ENCODE results near the gene SLC25A13.
"Not testable (repeated sequence)": the region's sequence is repeated elsewhere in the genome, so short reads cannot be mapped to it uniquely, and the experiment has no call there.

Gene SLC25A13

GRCh38 chr7:96297876-96298275 lies 24.0 kb downstream of the SLC25A13 start:
- no peak for DNase-seq (ENCODE audit: insufficient read length, low spot score)
- FAIRE-seq, result no peak
- no peak for TF ChIP-seq CTCF (IDR thresholded peaks at IDR 0.05; ENCODE audit: insufficient read depth, missing control alignments)

- not testable (repeated sequence) for FAIRE-seq; DNase-seq (ENCODE audit: insufficient read length, low spot score)
Observed at GRCh38 chr7:96297446-96297845, 24.5 kb downstream of the SLC25A13 start.

- not testable (repeated sequence) for DNase-seq (ENCODE audit: insufficient read length, low spot score); FAIRE-seq
Observed at GRCh38 chr7:96293911-96294310, 28.0 kb downstream of the SLC25A13 start.

GRCh38 chr7:96287559-96287958 lies 34.3 kb downstream of the SLC25A13 start:
- TF ChIP-seq CTCF (IDR thresholded peaks at IDR 0.05; ENCODE audit: insufficient read depth, missing control alignments), result no peak
- DNase-seq (ENCODE audit: insufficient read length, low spot score) (no peak), FAIRE-seq (no peak)

GRCh38 chr7:96287132-96287531 lies 34.8 kb downstream of the SLC25A13 start:
- DNase-seq (ENCODE audit: insufficient read length, low spot score), result no peak
- no peak for TF ChIP-seq CTCF (IDR thresholded peaks at IDR 0.05; ENCODE audit: insufficient read depth, missing control alignments)
- FAIRE-seq, result no peak

GRCh38 chr7:96285579-96285978 lies 36.3 kb downstream of the SLC25A13 start:
- DNase-seq (ENCODE audit: insufficient read length, low spot score) (no peak), FAIRE-seq (no peak)
- no peak for TF ChIP-seq CTCF (IDR thresholded peaks at IDR 0.05; ENCODE audit: insufficient read depth, missing control alignments)

GRCh38 chr7:96284835-96285234 lies 37.1 kb downstream of the SLC25A13 start:
- FAIRE-seq (no peak), DNase-seq (ENCODE audit: insufficient read length, low spot score) (no peak)
- no peak for TF ChIP-seq CTCF (IDR thresholded peaks at IDR 0.05; ENCODE audit: insufficient read depth, missing control alignments)

- TF ChIP-seq CTCF (IDR thresholded peaks at IDR 0.05; ENCODE audit: insufficient read depth, missing control alignments), result no peak
Observed at GRCh38 chr7:96284240-96284639, 37.7 kb downstream of the SLC25A13 start.

More at GRCh38 chr7:96284240-96284639, 37.7 kb downstream of the SLC25A13 start:
- FAIRE-seq (no peak), DNase-seq (ENCODE audit: insufficient read length, low spot score) (no peak)

Measured in D721Med (cell line).